Keratinocyte (primary cell): Measurements from ENCODE around the gene TSC1.

Source experiments
- EZH2 ChIP-seq: IDR thresholded peaks from one replicate; pipeline ENCODE4 v1.6.1; 2012; ENCODE audit warnings: inconsistent platforms, mild to moderate bottlenecking, low read length, moderate library complexity
- TF ChIP-seq, protein P1 (sequence below), 3 experiments: IDR thresholded peaks in 1 of 3; conservative IDR thresholded peaks in 1 of 3; optimal IDR thresholded peaks in 1 of 3; 2 replicates in 2 of 3; 3 replicates in 1 of 3; pipeline versions ENCODE3 to v1.5.1; 2011; ENCODE audit warnings: low read length in 3 of 3, mild to moderate bottlenecking in 3 of 3, moderate library complexity in 2 of 3, control low read depth in 1 of 3, inconsistent platforms in 1 of 3; ENCODE audit not compliant: insufficient read depth in 2 of 3; ENCODE audit errors: extremely low read depth in 1 of 3

DNA sequence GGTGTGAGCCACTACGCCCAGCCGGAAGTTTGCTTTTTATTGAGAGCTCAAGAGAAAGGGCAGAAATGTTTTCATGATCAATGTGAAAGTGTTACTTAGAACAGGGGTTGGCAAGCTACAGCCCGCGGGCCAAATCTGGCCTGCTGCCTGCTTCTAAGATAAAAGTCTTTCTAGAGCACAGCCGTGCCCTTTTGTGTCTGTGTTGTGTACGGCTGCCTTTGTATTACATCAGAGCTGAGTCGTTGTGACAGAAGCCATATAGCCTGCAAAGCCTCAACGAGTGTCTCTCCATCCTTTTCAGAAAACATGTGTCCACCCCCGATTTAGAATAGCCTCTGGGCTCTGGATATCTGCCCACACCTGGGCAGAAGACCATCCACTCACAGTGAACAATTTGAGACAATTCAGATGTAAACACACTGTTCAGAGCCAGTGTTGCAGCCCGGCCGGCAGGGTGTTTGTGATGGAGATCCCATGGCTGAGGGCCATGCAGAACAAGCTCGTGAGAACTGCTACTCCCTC, 95.2 kb downstream of the TSC1 start:
- TF ChIP-seq, protein P1, sequence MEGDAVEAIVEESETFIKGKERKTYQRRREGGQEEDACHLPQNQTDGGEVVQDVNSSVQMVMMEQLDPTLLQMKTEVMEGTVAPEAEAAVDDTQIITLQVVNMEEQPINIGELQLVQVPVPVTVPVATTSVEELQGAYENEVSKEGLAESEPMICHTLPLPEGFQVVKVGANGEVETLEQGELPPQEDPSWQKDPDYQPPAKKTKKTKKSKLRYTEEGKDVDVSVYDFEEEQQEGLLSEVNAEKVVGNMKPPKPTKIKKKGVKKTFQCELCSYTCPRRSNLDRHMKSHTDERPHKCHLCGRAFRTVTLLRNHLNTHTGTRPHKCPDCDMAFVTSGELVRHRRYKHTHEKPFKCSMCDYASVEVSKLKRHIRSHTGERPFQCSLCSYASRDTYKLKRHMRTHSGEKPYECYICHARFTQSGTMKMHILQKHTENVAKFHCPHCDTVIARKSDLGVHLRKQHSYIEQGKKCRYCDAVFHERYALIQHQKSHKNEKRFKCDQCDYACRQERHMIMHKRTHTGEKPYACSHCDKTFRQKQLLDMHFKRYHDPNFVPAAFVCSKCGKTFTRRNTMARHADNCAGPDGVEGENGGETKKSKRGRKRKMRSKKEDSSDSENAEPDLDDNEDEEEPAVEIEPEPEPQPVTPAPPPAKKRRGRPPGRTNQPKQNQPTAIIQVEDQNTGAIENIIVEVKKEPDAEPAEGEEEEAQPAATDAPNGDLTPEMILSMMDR (optimal IDR thresholded peaks at IDR 0.05 in 1 of 3, IDR thresholded peaks at IDR 0.05 in 1 of 3, conservative IDR thresholded peaks at IDR 0.05 in 1 of 3; ENCODE audit: extremely low read depth in 1 of 3, insufficient read depth in 2 of 3, low read length in 3 of 3): no peak
- no peak for TF ChIP-seq EZH2
